GM12878 (cell line): ENCODE results near the gene CALN1. TPM values are rescaled to one million over a fixed set of nuclear protein-coding genes. Genes with fewer than 3 reads are reported as not detected.

Source experiments
- ATAC-seq: fragments of 200-7000 bp; cut with Tn5 transposase; 3 replicates; pipeline ENCODE4 v1.9.1; 2020; ENCODE audit warnings: mild to moderate bottlenecking, moderate library complexity
- BruUV-seq: library from RNA; stranded (reverse); fragments of 400-500 nt; replicated peaks from 2 replicates; lab custom pipeline; 2021; lab: Mats Ljungman, UMichigan
- CTCF ChIA-PET: fragments of 300-600 bp; sonication (Branson Sonifier 250); formaldehyde crosslinking; extraction: SDS; loops from one replicate; lab custom pipeline; 2021; ENCODE audit warnings: inconsistent platforms; lab: Yijun Ruan, JAX
- POLR2A ChIA-PET: fragments of 350-600 bp; formaldehyde crosslinking; extraction: SDS; loops from one replicate; lab custom pipeline; 2021; ENCODE audit warnings: inconsistent platforms; lab: Charles Lee
- RAD21 ChIA-PET: fragments of 300-600 bp; sonication (Branson Sonifier 250); formaldehyde crosslinking; loops from one replicate; lab custom pipeline; 2023; ENCODE audit warnings: antibody characterized with exemption; ENCODE audit not compliant: unreplicated experiment; lab: Charles Lee
- SMC1A ChIA-PET: fragments of 300-600 bp; sonication (Branson Sonifier 250); formaldehyde crosslinking; loops from one replicate; lab custom pipeline; 2023; ENCODE audit not compliant: unreplicated experiment, uncharacterized antibody; lab: Charles Lee
- DNase-seq: peaks from one replicate; pipeline ENCODE4 v3.0.0-alpha.2; 2011; ENCODE audit warnings: low read depth, low spot score
- FAIRE-seq: peaks from 3 replicates; lab custom pipeline; 2011; peaks lifted over from hg19 to GRCh38; lab: Jason Lieb, UNC
- H2AFZ ChIP-seq: 2 replicates; pipeline ENCODE4 v1.6.0; 2011; ENCODE audit warnings: low read depth, low read length, control low read depth; ENCODE audit not compliant: control insufficient read depth
- H3K27ac ChIP-seq: 2 replicates; pipeline ENCODE4 v1.5.1; 2011; ENCODE audit warnings: control low read depth; ENCODE audit not compliant: control insufficient read depth, insufficient read depth
- H3K27me3 ChIP-seq, 2 experiments: replicated peaks in 1 of 2; 2 replicates each; pipeline versions ENCODE4 v1.6.0 to v1.6.1; 2011; ENCODE audit warnings: low read length in 1 of 2; ENCODE audit not compliant: control insufficient read depth in 2 of 2, insufficient read depth in 2 of 2
- H3K36me3 ChIP-seq, 2 experiments: 2 replicates each; pipeline ENCODE4 v1.5.1; 2011; ENCODE audit warnings: low read length in 1 of 2; ENCODE audit not compliant: control insufficient read depth in 2 of 2, insufficient read depth in 2 of 2
- H3K4me1 ChIP-seq: 2 replicates; pipeline ENCODE4 v1.6.1; 2011; ENCODE audit warnings: mild to moderate bottlenecking, low read length, moderate library complexity, mixed read lengths; ENCODE audit not compliant: control insufficient read depth, insufficient read depth
- H3K4me2 ChIP-seq: 2 replicates; pipeline ENCODE4 v1.6.0; 2011; ENCODE audit warnings: control low read depth; ENCODE audit not compliant: control insufficient read depth, insufficient read depth
- H3K4me3 ChIP-seq: fragments of 200-600 bp; sonication (generic); 2 replicates; pipeline ENCODE4 v1.5.1; 2016
- H3K79me2 ChIP-seq: 2 replicates; pipeline ENCODE4 v1.6.0; 2011; ENCODE audit warnings: low read length; ENCODE audit not compliant: control insufficient read depth, insufficient read depth
- H3K9ac ChIP-seq: 2 replicates; pipeline ENCODE4 v1.8.0; 2011; ENCODE audit warnings: low read length, control low read depth, mixed read lengths; ENCODE audit not compliant: control insufficient read depth, insufficient read depth
- H3K9me3 ChIP-seq: replicated peaks from 3 replicates; pipeline ENCODE4 v1.5.1; 2011; ENCODE audit warnings: mild to moderate bottlenecking, low read length; ENCODE audit not compliant: control insufficient read depth, insufficient read depth
- H4K20me1 ChIP-seq: 2 replicates; pipeline ENCODE4 v1.6.0; 2011; ENCODE audit not compliant: control insufficient read depth, insufficient read depth
- ATF3 ChIP-seq: IDR thresholded peaks from 2 replicates; pipeline ENCODE4 v1.6.1; 2011; ENCODE audit warnings: low read depth, mild to moderate bottlenecking, low read length, moderate library complexity, borderline replicate concordance; ENCODE audit errors: extremely low read depth
- EGR1 ChIP-seq, 2 experiments: IDR thresholded peaks; 1 replicate in 1 of 2; 2 replicates in 1 of 2; pipeline ENCODE4 v1.6.1; 2011 to 2012; ENCODE audit warnings: low read depth in 2 of 2, low read length in 2 of 2, borderline replicate concordance in 1 of 2, mild to moderate bottlenecking in 1 of 2, moderate library complexity in 1 of 2
- MTA2 ChIP-seq: fragments of 450-650 bp; IDR thresholded peaks from 2 replicates; pipeline ENCODE4 v1.6.1; 2016; ENCODE audit warnings: low read depth, mild to moderate bottlenecking, moderate library complexity
- NFYA ChIP-seq: IDR thresholded peaks from 2 replicates; pipeline ENCODE4 v1.6.1; 2011; ENCODE audit warnings: low read depth, mild to moderate bottlenecking, low read length, improper control_type of control experiment, borderline replicate concordance
- PML ChIP-seq: IDR thresholded peaks from 2 replicates; pipeline ENCODE4 v1.6.1; 2012; ENCODE audit warnings: low read length, inconsistent platforms
- SRF ChIP-seq, 2 experiments: IDR thresholded peaks; 2 replicates each; pipeline ENCODE4 v1.6.1; 2011; ENCODE audit warnings: low read depth in 2 of 2, low read length in 2 of 2, mild to moderate bottlenecking in 1 of 2, moderate library complexity in 1 of 2
- ZBTB40 ChIP-seq: fragments of 450-650 bp; IDR thresholded peaks from 2 replicates; pipeline ENCODE4 v1.6.1; 2016; ENCODE audit warnings: mild to moderate bottlenecking, moderate library complexity, borderline replicate concordance
- ZSCAN29 ChIP-seq: fragments of 450-650 bp; IDR thresholded peaks from 2 replicates; pipeline ENCODE4 v1.6.1; 2017; ENCODE audit warnings: mild to moderate bottlenecking, moderate library complexity
- WGBS: methylation state at CpG from one replicate; pipeline ENCODE4 v1.1.6; 2016; ENCODE audit warnings: low lambda C conversion rate; ENCODE audit not compliant: insufficient replicate concordance, insufficient coverage; ENCODE audit errors: missing lambda C conversion rate; 5-methylcytosine and 5-hydroxymethylcytosine counted together
- in situ Hi-C: fragments of 300-500 bp; cut with MboI; formaldehyde crosslinking; loops from 9 replicates; pipeline ENCODE4 v1.14.3; 2018; ENCODE audit warnings: mixed read lengths
- intact Hi-C: fragments of 100-400 bp; cut with micrococcal nuclease; formaldehyde crosslinking; loops from one replicate; pipeline ENCODE4 v1.14.2; 2022; ENCODE audit not compliant: unreplicated experiment
- polyA plus RNA-seq, 11 experiments: library from polyadenylated mRNA; depleted of rRNA in 4 of 11; unstranded in 6 of 11; stranded (reverse) in 5 of 11; fragments of >200 nt; fragmentation: Nextera tagmentation in 4 of 11; fragmentation: Illumina TruSeq in 1 of 11; extraction: Ambion mirVana in 4 of 11; extraction: Trizol in 1 of 11; gene quantifications; 1 replicate in 1 of 11; 2 replicates in 10 of 11; pipeline versions ENCODE4 v1.2.1 to v1.2.3, GENCODE V29; 2011 to 2016; ENCODE audit warnings: inconsistent platforms in 2 of 11, missing spikeins in 2 of 11, low read depth in 1 of 11
- total RNA-seq, 4 experiments: library from RNA; depleted of rRNA in 3 of 4; stranded (reverse); fragments of >200 nt in 3 of 4; fragmentation: Illumina TruSeq in 1 of 4; extraction: Trizol in 1 of 4; gene quantifications; 2 replicates each; pipeline versions ENCODE4 v1.2.1 to v1.2.3, GENCODE V29; 2013 to 2021
- TF ChIP-seq, protein P1 (sequence below): IDR thresholded peaks from 2 replicates; pipeline ENCODE4 v1.6.1; 2011; ENCODE audit warnings: borderline replicate concordance, low read depth, mild to moderate bottlenecking, moderate library complexity, mixed read lengths, low read length; ENCODE audit not compliant: insufficient read depth; ENCODE audit errors: extremely low read length
- TF ChIP-seq, protein P2 (sequence below): IDR thresholded peaks from 2 replicates; pipeline ENCODE4 v1.6.1; 2012; ENCODE audit warnings: mild to moderate bottlenecking, low read depth, low read length

The CALN1 gene
- total and polyA plus RNA-seq, 10 of the 15 experiments (the other 5 are each of a cell fraction or from before 2014, with no cell fraction given), result 0.48 to 15.3 (median 1.6) TPM

DNA sequence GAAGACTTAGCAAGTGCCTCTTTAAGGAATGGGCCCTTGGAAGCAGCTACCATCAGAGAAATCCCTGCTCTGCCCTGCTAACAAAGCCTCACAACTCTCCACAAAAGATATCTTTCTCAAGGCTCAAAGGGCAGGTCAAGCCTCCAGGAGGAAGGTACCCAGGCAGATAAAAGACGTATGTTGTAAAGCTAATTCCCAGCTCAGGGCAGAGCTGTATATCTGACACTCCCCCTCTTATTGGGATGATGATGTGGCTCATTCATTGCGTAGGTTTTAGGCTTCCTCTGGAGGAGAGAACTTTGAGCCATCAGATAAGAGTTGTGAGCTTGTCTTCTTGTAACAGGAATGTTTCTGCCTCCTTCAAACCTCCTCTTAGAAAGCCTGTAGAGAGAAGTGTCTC, 145.4 kb downstream of the CALN1 start:
- Histone ChIP-seq H3K4me3 (no peak overlapping the region), H3K4me1 (no peaks in the 10 kb centered on the region), H4K20me1 (no peaks in the 10 kb centered on the region), H3K27ac (no peak overlapping the region), H3K27me3 (no peaks in the 10 kb centered on the region), H3K4me2 (no peak overlapping the region), H3K9ac (no peak overlapping the region), H2AFZ (no peak overlapping the region), H3K9me3 (no peaks in the 10 kb centered on the region), H3K79me2 (no peaks in the 10 kb centered on the region), H3K36me3 (no peaks in the 10 kb centered on the region)
- BruUV-seq, result no TSS peak
- ATAC-seq (no peak), DNase-seq (no peak), FAIRE-seq (no peak)
- intact Hi-C loops, result no loop called here
- POLR2A ChIA-PET, result no interaction called here
- 39% methylated on average over 2 of the region's 2 CpGs for WGBS
- SMC1A ChIA-PET, result interaction anchor here (0.6 kb wide), 1 partner anchor 12 kb away, joined by 5 read pairs; no protein-coding TSS in a partner anchor
- RAD21 ChIA-PET, result no interaction called here
- CTCF ChIA-PET, result no interaction called here
- in situ Hi-C loops, result no loop called here
- TF ChIP-seq, protein P1, sequence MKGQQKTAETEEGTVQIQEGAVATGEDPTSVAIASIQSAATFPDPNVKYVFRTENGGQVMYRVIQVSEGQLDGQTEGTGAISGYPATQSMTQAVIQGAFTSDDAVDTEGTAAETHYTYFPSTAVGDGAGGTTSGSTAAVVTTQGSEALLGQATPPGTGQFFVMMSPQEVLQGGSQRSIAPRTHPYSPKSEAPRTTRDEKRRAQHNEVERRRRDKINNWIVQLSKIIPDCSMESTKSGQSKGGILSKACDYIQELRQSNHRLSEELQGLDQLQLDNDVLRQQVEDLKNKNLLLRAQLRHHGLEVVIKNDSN, result no peak
- no peak for TF ChIP-seq NFYA
- TF ChIP-seq, protein P2, sequence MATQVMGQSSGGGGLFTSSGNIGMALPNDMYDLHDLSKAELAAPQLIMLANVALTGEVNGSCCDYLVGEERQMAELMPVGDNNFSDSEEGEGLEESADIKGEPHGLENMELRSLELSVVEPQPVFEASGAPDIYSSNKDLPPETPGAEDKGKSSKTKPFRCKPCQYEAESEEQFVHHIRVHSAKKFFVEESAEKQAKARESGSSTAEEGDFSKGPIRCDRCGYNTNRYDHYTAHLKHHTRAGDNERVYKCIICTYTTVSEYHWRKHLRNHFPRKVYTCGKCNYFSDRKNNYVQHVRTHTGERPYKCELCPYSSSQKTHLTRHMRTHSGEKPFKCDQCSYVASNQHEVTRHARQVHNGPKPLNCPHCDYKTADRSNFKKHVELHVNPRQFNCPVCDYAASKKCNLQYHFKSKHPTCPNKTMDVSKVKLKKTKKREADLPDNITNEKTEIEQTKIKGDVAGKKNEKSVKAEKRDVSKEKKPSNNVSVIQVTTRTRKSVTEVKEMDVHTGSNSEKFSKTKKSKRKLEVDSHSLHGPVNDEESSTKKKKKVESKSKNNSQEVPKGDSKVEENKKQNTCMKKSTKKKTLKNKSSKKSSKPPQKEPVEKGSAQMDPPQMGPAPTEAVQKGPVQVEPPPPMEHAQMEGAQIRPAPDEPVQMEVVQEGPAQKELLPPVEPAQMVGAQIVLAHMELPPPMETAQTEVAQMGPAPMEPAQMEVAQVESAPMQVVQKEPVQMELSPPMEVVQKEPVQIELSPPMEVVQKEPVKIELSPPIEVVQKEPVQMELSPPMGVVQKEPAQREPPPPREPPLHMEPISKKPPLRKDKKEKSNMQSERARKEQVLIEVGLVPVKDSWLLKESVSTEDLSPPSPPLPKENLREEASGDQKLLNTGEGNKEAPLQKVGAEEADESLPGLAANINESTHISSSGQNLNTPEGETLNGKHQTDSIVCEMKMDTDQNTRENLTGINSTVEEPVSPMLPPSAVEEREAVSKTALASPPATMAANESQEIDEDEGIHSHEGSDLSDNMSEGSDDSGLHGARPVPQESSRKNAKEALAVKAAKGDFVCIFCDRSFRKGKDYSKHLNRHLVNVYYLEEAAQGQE, result no peak
- no peak for TF ChIP-seq ZSCAN29
- no peak for TF ChIP-seq EGR1 (IDR thresholded peaks at IDR 0.05; ENCODE audit: borderline replicate concordance in 1 of 2, low read depth in 2 of 2, low read length in 2 of 2)
- TF ChIP-seq MTA2, result no peak
- no peak for TF ChIP-seq ZBTB40
- TF ChIP-seq SRF (IDR thresholded peaks at IDR 0.05; ENCODE audit: low read depth in 2 of 2, low read length in 2 of 2), result no peak
- no peak for TF ChIP-seq PML
- TF ChIP-seq ATF3, result no peak
